K562 (cell line): Measurements from ENCODE around the gene FEZF1. TPM values are rescaled to one million over a fixed set of nuclear protein-coding genes. Genes with fewer than 3 reads are reported as not detected.

Experiments used
- ATAC-seq: fragments of 200-7000 bp; cut with Tn5 transposase; 3 replicates; pipeline ENCODE4 v1.9.1; 2020; ENCODE audit warnings: moderate library complexity
- BruUV-seq: library from RNA; stranded (reverse); fragments of 400-500 nt; replicated peaks from 2 replicates; lab custom pipeline; 2021; lab: Mats Ljungman, UMichigan
- CTCF ChIA-PET: fragments of 300-600 bp; formaldehyde crosslinking; extraction: SDS; loops from one replicate; lab custom pipeline; 2021; ENCODE audit warnings: low intra/inter-chr PET ratio; lab: Yijun Ruan, JAX
- POLR2A ChIA-PET: fragments of 300-600, 350-650 bp; sonication (Branson Sonifier 250); formaldehyde crosslinking; extraction: SDS; loops from one replicate; lab custom pipeline; 2021; ENCODE audit warnings: antibody characterized with exemption, inconsistent platforms; lab: Yijun Ruan, JAX
- DNase-seq, 4 experiments: peaks; one replicate each; pipeline versions ENCODE4 v3.0.0 to v3.0.0-alpha.2; 2011 to 2018; ENCODE audit warnings: low spot score in 3 of 4, mixed read lengths in 3 of 4; ENCODE audit errors: extremely low read depth in 1 of 4
- FAIRE-seq: peaks from 2 replicates; lab custom pipeline; 2011; peaks lifted over from hg19 to GRCh38; lab: Jason Lieb, UNC
- H2AFZ ChIP-seq: 2 replicates; pipeline ENCODE4 v1.6.0; 2011; ENCODE audit warnings: low read depth, low read length, control low read depth, inconsistent platforms
- H3K27ac ChIP-seq: fragments of 200-600 bp; 3 replicates; pipeline ENCODE4 v1.8.0; 2011; ENCODE audit warnings: low read depth, mild to moderate bottlenecking, control low read depth, inconsistent platforms, low read length, moderate library complexity, mixed read lengths; ENCODE audit errors: extremely low read depth
- H3K27me3 ChIP-seq, 2 experiments: fragments of 300-600 bp in 1 of 2; 2 replicates in 1 of 2; 3 replicates in 1 of 2; pipeline versions ENCODE4 v1.6.0 to v1.8.0; 2011; ENCODE audit warnings: inconsistent platforms in 2 of 2, low read length in 2 of 2, mild to moderate bottlenecking in 1 of 2, mixed read lengths in 1 of 2, moderate library complexity in 1 of 2; ENCODE audit not compliant: control insufficient read depth in 2 of 2, insufficient read depth in 2 of 2
- H3K36me3 ChIP-seq: fragments of 300-600 bp; 3 replicates; pipeline ENCODE4 v1.8.0; 2011; ENCODE audit warnings: mild to moderate bottlenecking, low read length, inconsistent platforms; ENCODE audit not compliant: control insufficient read depth, insufficient read depth
- H3K4me1 ChIP-seq, 2 experiments: fragments of 200-600 bp in 1 of 2; replicated peaks in 1 of 2; 2 replicates in 1 of 2; 3 replicates in 1 of 2; pipeline versions ENCODE4 v1.5.1 to v1.8.0; 2011; ENCODE audit warnings: inconsistent platforms in 2 of 2, low read length in 2 of 2, mild to moderate bottlenecking in 1 of 2, mixed read lengths in 1 of 2, moderate library complexity in 1 of 2; ENCODE audit not compliant: control insufficient read depth in 2 of 2, insufficient read depth in 2 of 2
- H3K4me2 ChIP-seq: 2 replicates; pipeline ENCODE4 v1.6.1; 2011; ENCODE audit warnings: low read length, control low read depth, inconsistent platforms, mixed read lengths; ENCODE audit not compliant: insufficient read depth
- H3K4me3 ChIP-seq: fragments of 200-600 bp; sonication (generic), shearing (Covaris generic); 2 replicates; pipeline ENCODE4 v1.5.1; 2016; ENCODE audit warnings: control low read depth, inconsistent platforms
- H3K79me2 ChIP-seq: fragments of 200-600 bp; 3 replicates; pipeline ENCODE4 v1.8.0; 2011; ENCODE audit warnings: low read length, inconsistent platforms; ENCODE audit not compliant: control insufficient read depth, insufficient read depth
- H3K9ac ChIP-seq, 2 experiments: 2 replicates each; pipeline versions ENCODE4 v1.6.0 to v1.6.1; 2011; ENCODE audit warnings: low read depth in 2 of 2, low read length in 2 of 2, control low read depth in 1 of 2, inconsistent platforms in 1 of 2, mild to moderate bottlenecking in 1 of 2, mixed read lengths in 1 of 2; ENCODE audit not compliant: insufficient read depth in 1 of 2
- H3K9me1 ChIP-seq: one replicate; pipeline ENCODE4 v1.6.0; 2011; ENCODE audit warnings: inconsistent platforms, mild to moderate bottlenecking, low read length, moderate library complexity; ENCODE audit not compliant: control insufficient read depth, insufficient read depth
- H3K9me3 ChIP-seq: replicated peaks from 2 replicates; pipeline ENCODE4 v1.5.1; 2011; ENCODE audit warnings: low read depth, low read length, inconsistent platforms; ENCODE audit not compliant: control insufficient read depth, insufficient read depth
- H4K20me1 ChIP-seq: replicated peaks from 2 replicates; pipeline ENCODE4 v1.6.1; 2011; ENCODE audit warnings: low read length, inconsistent platforms, mixed read lengths; ENCODE audit not compliant: control insufficient read depth, insufficient read depth
- NCOA2 ChIP-seq, 2 experiments: fragments of 450-650 bp; IDR thresholded peaks; 2 replicates each; pipeline ENCODE4 v1.6.1; 2018; ENCODE audit warnings: mild to moderate bottlenecking in 2 of 2, moderate library complexity in 1 of 2; ENCODE audit not compliant: partially characterized antibody in 2 of 2
- SMAD4 ChIP-seq: fragments of 250-450 bp; sonication (Bioruptor Pico); conservative IDR thresholded peaks from 2 replicates; pipeline ENCODE4 v1.8.0; 2021; ENCODE audit warnings: inconsistent platforms, mild to moderate bottlenecking, moderate library complexity
- WHSC1 ChIP-seq: IDR thresholded peaks from one replicate; pipeline ENCODE4 v1.6.1; 2012; ENCODE audit warnings: low read length, control low read depth, inconsistent platforms
- XRCC4 ChIP-seq: IDR thresholded peaks from one replicate; pipeline ENCODE4 v1.6.1; 2011; ENCODE audit not compliant: insufficient read depth, insufficient read length; ENCODE audit errors: extremely low read depth
- ZKSCAN8 ChIP-seq: fragments of 200-800 bp; sonication (Bioruptor generic); IDR thresholded peaks from 2 replicates; pipeline ENCODE4 v1.6.1; 2016; ENCODE audit warnings: missing genetic modification characterization, missing compliant biosample characterization
- ZNF830 ChIP-seq: fragments of 250-450 bp; sonication (Bioruptor Pico); IDR thresholded peaks from 2 replicates; pipeline ENCODE4 v1.5.0; 2021; ENCODE audit warnings: mild to moderate bottlenecking
- WGBS: fragments of 100-300 bp; shearing (Covaris generic); methylation state at CpG from one replicate; pipeline ENCODE4 v1.1.6; 2016; ENCODE audit warnings: low coverage, mixed read lengths; ENCODE audit not compliant: insufficient coverage; ENCODE audit errors: missing lambda C conversion rate; 5-methylcytosine and 5-hydroxymethylcytosine counted together
- in situ Hi-C: fragments of 300-500 bp; cut with MboI; formaldehyde crosslinking; loops from 4 replicates; pipeline ENCODE4 v1.15.0; 2018; ENCODE audit warnings: inconsistent platforms, mixed read lengths
- intact Hi-C: fragments of 100-400 bp; cut with micrococcal nuclease; formaldehyde crosslinking; loops from 2 replicates; pipeline ENCODE4 v1.14.2; 2022
- polyA plus RNA-seq, 8 experiments: library from polyadenylated mRNA; depleted of rRNA in 4 of 8; stranded (reverse) in 5 of 8; unstranded in 3 of 8; fragments of >200 nt; fragmentation: Nextera tagmentation in 2 of 8; fragmentation: Illumina TruSeq in 1 of 8; extraction: Ambion mirVana in 2 of 8; extraction: Trizol in 1 of 8; gene quantifications; 2 replicates each; pipeline versions ENCODE4 v1.2.1 to v1.2.3, GENCODE V29; 2011 to 2014; ENCODE audit warnings: inconsistent platforms in 1 of 8, missing spikeins in 1 of 8
- total RNA-seq, 7 experiments: library from RNA; depleted of rRNA in 6 of 7; stranded (reverse); fragments of >200 nt in 6 of 7; fragmentation: Illumina TruSeq in 2 of 7; extraction: Trizol in 2 of 7; gene quantifications; 2 replicates each; pipeline versions ENCODE4 v1.2.1 to v1.2.3, GENCODE V29; 2011 to 2021; ENCODE audit warnings: low replicate concordance in 1 of 7
- TF ChIP-seq, protein P1 (sequence below): fragments of 250-450 bp; sonication (Bioruptor Pico); IDR thresholded peaks from 2 replicates; pipeline ENCODE4 v1.5.0; 2020; ENCODE audit warnings: mild to moderate bottlenecking
- TF ChIP-seq, protein P2 (sequence below): fragments of 250-450 bp; sonication (Bioruptor Pico); IDR thresholded peaks from 2 replicates; pipeline ENCODE4 v1.4.0; 2020; ENCODE audit warnings: mild to moderate bottlenecking

The FEZF1 gene
- total and polyA plus RNA-seq, 9 of the 15 experiments (the other 6 are each of a cell fraction or from before 2014, with no cell fraction given) = not detected

DNA sequence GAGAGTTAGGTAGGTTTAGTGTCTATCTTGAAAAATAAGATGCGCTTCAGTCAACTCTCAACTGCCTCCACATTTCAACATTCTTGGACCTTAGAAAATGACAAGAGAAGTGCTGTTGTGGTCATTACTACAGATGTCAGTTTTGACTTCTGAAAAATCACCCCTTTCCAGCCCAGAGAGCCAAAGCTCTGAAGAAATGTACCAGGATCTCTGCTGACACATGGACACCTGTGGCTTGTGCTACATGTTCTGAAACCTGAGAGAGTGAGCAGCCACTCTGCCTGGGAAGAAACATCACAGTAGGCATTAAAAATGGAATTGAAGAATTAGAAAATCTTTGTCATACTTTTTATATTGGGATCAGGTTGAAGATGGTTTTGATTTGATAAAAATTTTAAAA, 35.9 kb upstream of the FEZF1 start:
- Histone ChIP-seq H3K4me1 (no peaks in the 10 kb centered on the region), H4K20me1 (no peaks in the 10 kb centered on the region), H3K27me3 (no peaks in the 10 kb centered on the region), H3K9ac (no peak overlapping the region), H3K4me2 (no peak overlapping the region), H3K36me3 (no peaks in the 10 kb centered on the region), H3K4me3 (no peak overlapping the region), H3K27ac (no peak overlapping the region), H3K9me1 (no peaks in the 10 kb centered on the region), H3K79me2 (no peaks in the 10 kb centered on the region), H3K9me3 (no peaks in the 10 kb centered on the region), H2AFZ (no peak overlapping the region)
- in situ Hi-C loops (no loop called here), intact Hi-C loops (no loop called here)
- ChIA-PET POLR2A (no interaction called here), CTCF (no interaction called here)
- BruUV-seq = no TSS peak
- DNase-seq (no peak), ATAC-seq (no peak), FAIRE-seq (no peak)
- no peak for TF ChIP-seq SMAD4 (CRISPR knock-in tag)
- no peak for TF ChIP-seq ZKSCAN8 (CRISPR knock-in tag)
- no peak for TF ChIP-seq ZNF830 (CRISPR knock-in tag)
- TF ChIP-seq NCOA2 (IDR thresholded peaks at IDR 0.05; ENCODE audit: partially characterized antibody in 2 of 2) = no peak
- TF ChIP-seq XRCC4 = no peak
- TF ChIP-seq, protein P1, sequence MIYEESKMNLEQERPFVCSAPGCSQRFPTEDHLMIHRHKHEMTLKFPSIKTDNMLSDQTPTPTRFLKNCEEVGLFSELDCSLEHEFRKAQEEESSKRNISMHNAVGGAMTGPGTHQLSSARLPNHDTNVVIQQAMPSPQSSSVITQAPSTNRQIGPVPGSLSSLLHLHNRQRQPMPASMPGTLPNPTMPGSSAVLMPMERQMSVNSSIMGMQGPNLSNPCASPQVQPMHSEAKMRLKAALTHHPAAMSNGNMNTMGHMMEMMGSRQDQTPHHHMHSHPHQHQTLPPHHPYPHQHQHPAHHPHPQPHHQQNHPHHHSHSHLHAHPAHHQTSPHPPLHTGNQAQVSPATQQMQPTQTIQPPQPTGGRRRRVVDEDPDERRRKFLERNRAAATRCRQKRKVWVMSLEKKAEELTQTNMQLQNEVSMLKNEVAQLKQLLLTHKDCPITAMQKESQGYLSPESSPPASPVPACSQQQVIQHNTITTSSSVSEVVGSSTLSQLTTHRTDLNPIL (CRISPR knock-in tag) = no peak
- no peak for TF ChIP-seq WHSC1
- TF ChIP-seq, protein P2, sequence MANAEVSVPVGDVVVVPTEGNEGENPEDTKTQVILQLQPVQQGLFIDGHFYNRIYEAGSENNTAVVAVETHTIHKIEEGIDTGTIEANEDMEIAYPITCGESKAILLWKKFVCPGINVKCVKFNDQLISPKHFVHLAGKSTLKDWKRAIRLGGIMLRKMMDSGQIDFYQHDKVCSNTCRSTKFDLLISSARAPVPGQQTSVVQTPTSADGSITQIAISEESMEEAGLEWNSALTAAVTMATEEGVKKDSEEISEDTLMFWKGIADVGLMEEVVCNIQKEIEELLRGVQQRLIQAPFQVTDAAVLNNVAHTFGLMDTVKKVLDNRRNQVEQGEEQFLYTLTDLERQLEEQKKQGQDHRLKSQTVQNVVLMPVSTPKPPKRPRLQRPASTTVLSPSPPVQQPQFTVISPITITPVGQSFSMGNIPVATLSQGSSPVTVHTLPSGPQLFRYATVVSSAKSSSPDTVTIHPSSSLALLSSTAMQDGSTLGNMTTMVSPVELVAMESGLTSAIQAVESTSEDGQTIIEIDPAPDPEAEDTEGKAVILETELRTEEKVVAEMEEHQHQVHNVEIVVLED (CRISPR knock-in tag) = no peak
- 6% methylated on average over 1 of the region's 1 CpG for WGBS
